Ascending aorta (tissue), 2 donors: ENCODE measurements around the gene STK10. TPM values are rescaled to one million over a fixed set of nuclear protein-coding genes. Genes with fewer than 3 reads are reported as not detected.

Experiments used
- DNase-seq, 2 donors: peaks; one replicate each; pipeline ENCODE4 v3.0.0-alpha.2; 2019; ENCODE audit warnings: low spot score in 2 of 2
- H3K27ac ChIP-seq, 2 donors: fragments of 200-600 bp; sonication (generic); one replicate each; pipeline ENCODE4 v1.5.1; 2016 to 2017; ENCODE audit warnings: mild to moderate bottlenecking in 1 of 2
- H3K27me3 ChIP-seq: fragments of 200-600 bp; sonication (generic); one replicate; pipeline ENCODE4 v1.5.1; 2017
- H3K36me3 ChIP-seq, 2 donors: fragments of 200-600 bp; sonication (generic); one replicate each; pipeline ENCODE4 v1.5.1; 2016
- H3K4me1 ChIP-seq, 2 donors: fragments of 200-600 bp; sonication (generic); one replicate each; pipeline ENCODE4 v1.5.1; 2016 to 2017; ENCODE audit warnings: mild to moderate bottlenecking in 1 of 2
- H3K4me3 ChIP-seq, 2 donors: fragments of 200-600 bp; sonication (generic); one replicate each; pipeline ENCODE4 v1.5.1; 2016 to 2017; ENCODE audit warnings: mild to moderate bottlenecking in 1 of 2
- H3K9me3 ChIP-seq, 2 donors: fragments of 200-600 bp; sonication (generic); one replicate each; pipeline ENCODE4 v1.5.1; 2016
- intact Hi-C: fragments of 100-400 bp; cut with DNase I; formaldehyde crosslinking; loops from one replicate; pipeline ENCODE4 v1.15.1; 2023
- total RNA-seq: library from RNA; depleted of rRNA; stranded (reverse); fragments of >200 nt; gene quantifications from one replicate; pipeline ENCODE4 v1.1.0, GENCODE V29; 2016
- TF ChIP-seq, protein P1 (sequence below), 3 experiments: fragments of 200-600 bp in 2 of 3; fragments of 450-650 bp in 1 of 3; sonication (generic) in 2 of 3; IDR thresholded peaks; one replicate each; pipeline ENCODE4 v1.5.1; 2016 to 2019; ENCODE audit warnings: antibody characterized with exemption in 3 of 3, mild to moderate bottlenecking in 1 of 3, moderate library complexity in 1 of 3

STK10 gene
- 18.4 TPM for total RNA-seq

DNA sequence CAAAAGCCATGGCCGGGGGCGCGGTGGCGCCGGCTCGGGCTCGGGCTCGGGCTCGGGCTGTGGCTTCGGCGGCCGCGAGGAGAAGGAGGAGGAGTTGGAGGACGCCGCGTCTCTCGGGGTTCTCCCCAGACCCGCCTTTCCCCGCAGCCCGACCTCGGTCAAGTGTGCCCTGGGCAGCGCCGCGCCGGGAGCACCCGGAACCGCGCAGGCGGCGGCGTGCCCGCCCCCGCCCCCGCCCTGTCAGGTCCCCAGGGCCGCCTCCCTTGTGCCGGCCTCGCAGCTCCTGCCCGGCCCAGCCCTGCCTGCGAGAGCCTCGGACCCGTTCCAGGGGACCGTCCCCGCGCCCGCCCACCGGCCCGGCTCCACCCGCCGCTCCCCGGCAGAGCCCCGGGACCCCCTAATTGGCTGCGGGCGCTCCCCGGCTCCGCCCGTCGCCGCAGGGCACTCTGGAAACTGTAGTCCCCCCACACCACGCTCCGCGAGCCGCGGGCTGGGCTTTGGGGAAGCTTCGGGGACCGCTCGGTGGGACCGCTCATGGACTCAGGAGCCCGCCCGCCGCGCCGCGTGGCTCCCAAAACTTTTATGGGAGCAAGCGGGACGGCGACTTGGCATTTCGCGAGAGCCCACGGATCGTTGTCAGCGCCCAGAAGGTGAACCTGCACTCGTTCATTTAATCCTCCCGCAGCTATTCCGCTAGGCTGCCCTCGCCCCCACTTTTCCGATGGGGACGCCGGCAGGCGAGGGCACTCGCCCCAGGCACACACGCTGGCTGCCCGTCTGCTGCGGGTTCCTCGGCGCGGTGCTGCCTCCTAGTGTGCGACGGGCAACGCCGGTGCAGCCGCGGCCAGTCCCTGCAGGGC, at the start of gene STK10:
STK10 (minus strand) TSS at position 192 of the 860 bp plus-strand sequence; CDS start at position 10, 182 bp downstream.
- Histone ChIP-seq H3K27me3 (no peaks in the 10 kb centered on the region), H3K9me3 (no peaks in the 10 kb centered on the region), H3K27ac (peak within 1 kb of the TSS; percentile 86 to 88), H3K4me3 (peak within 1 kb of the TSS; percentile 61 to 80), H3K4me1 (peaks cover 0 to 8% of the 10 kb centered on the region in 2 donors), H3K36me3 (no peaks in the 10 kb centered on the region)
- peak; percentile 70 to 95 for DNase-seq
- TF ChIP-seq, protein P1, sequence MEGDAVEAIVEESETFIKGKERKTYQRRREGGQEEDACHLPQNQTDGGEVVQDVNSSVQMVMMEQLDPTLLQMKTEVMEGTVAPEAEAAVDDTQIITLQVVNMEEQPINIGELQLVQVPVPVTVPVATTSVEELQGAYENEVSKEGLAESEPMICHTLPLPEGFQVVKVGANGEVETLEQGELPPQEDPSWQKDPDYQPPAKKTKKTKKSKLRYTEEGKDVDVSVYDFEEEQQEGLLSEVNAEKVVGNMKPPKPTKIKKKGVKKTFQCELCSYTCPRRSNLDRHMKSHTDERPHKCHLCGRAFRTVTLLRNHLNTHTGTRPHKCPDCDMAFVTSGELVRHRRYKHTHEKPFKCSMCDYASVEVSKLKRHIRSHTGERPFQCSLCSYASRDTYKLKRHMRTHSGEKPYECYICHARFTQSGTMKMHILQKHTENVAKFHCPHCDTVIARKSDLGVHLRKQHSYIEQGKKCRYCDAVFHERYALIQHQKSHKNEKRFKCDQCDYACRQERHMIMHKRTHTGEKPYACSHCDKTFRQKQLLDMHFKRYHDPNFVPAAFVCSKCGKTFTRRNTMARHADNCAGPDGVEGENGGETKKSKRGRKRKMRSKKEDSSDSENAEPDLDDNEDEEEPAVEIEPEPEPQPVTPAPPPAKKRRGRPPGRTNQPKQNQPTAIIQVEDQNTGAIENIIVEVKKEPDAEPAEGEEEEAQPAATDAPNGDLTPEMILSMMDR (IDR thresholded peaks at IDR 0.05) = peak; percentile 91 to 94 (median 92)
- intact Hi-C loops = loop anchor here (1.0 to 10.0 kb wide), 7 partner anchors 81 to 869 kb away; partner anchors contain the start of genes CREBRF, FBXW11, FGF18 and SH3PXD2B

DNA sequence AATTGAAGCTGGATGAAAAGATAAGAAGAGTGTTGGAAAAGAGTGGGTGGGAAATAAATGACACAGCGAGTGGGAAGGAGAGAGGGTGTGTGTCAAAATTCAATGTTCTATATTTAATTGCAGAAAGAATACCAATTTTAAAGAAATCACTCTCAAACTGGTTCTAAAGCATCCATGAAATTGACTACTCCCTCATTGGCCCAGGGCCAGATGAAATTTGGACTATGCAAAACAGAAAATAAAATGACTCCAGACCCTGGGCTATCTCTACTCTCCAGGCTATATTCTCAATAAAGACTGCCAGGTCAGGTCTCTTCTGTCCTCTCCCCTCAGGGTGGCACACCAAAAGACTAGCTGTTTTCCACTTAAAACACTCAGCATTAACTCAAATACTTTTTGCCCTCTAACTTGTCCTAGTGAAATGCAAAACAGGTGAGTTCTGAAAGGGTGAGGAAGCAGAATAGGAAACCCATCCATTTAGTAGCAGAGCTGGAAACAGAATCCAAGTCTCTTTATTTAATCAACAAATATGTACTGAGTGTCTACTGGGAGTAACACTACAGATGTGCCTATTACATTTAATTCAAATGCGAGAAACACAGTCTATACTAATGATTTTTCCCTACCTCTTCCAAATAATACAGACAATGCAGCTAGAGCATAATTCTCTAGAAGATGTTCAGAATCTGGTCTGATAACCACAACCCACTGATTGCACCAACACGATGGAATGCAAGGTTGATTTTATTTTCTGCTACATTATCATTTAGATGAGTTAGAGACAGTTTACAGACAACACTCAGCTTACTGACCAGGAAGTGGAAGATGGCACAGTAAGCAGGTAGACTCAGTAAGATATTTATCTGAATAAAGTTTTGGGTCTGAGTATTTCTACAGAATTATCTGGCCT, 48.1 kb upstream of the STK10 start:
- H3K27ac ChIP-seq = no peak overlapping the region
- TF ChIP-seq, protein P1 (IDR thresholded peaks at IDR 0.05) = no peak
- peaks cover 4 to 14% of the 10 kb centered on the region in 2 donors for H3K36me3 ChIP-seq
- intact Hi-C loops = no loop called here
- DNase-seq = no peak
- H3K9me3 ChIP-seq = no peaks in the 10 kb centered on the region
- no peak overlapping the region for H3K4me3 ChIP-seq
- H3K4me1 ChIP-seq = no peaks in the 10 kb centered on the region
- no peaks in the 10 kb centered on the region for H3K27me3 ChIP-seq

DNA sequence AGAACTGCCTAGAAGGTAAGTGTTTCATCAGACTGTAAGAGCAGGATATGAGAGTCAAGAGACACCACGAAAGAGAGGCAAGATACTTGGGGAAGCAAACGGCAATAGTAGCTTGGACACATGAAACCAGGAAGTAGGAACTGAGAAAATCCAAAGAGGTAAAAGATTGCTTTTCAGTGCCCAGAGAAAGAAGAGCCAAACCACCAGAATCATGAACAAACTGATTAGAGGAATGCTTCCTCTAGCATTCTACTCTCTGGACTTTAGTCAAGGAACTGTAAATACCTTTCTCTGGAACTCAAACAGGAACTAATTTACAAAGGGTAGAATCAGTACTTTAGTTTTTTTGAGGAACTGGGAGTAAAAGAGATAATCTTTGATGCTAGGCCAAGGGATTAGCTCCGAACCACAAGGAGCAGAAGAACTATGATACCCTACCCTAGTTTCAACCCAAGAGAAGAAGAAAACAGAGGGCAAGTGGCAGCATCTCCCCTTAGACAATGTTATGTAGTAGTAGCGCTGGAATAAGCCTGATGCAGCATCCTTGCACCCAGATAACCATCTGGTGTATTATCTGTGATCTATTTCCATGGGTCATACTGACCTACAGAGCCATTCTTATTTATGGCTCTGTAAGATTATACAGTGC, 47.2 kb upstream of the STK10 start:
- no peak overlapping the region for H3K4me3 ChIP-seq
- H3K4me1 ChIP-seq = no peaks in the 10 kb centered on the region
- TF ChIP-seq, protein P1 (IDR thresholded peaks at IDR 0.05) = no peak
- intact Hi-C loops = no loop called here
- H3K27me3 ChIP-seq = no peaks in the 10 kb centered on the region
- H3K36me3 ChIP-seq = peaks cover 4 to 14% of the 10 kb centered on the region in 2 donors
- H3K27ac ChIP-seq = no peak overlapping the region
- no peaks in the 10 kb centered on the region for H3K9me3 ChIP-seq
- DNase-seq = no peak

DNA sequence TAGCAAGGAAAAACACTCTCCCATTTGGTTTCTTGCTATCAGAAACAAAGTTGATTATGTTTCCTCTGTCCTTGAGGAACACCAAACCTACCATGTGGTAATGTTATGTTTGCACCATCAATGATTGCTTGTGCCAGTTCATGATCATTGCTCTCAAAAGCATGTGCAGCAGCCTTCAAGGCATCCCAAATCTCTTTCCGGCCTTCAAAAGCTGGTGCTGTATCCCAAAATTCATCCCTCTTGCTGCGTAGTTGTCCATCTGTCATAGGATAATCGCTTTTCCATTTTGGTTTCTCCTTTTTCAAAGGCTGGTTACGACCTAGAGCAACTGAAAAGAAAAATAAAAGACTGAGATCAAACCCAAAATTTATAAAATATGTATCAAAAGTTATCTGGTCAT, 46.0 kb upstream of the STK10 start:
- intact Hi-C loops = no loop called here
- H3K9me3 ChIP-seq = no peaks in the 10 kb centered on the region
- peaks cover 4 to 14% of the 10 kb centered on the region in 2 donors for H3K36me3 ChIP-seq
- no peaks in the 10 kb centered on the region for H3K27me3 ChIP-seq
- no peak for DNase-seq
- no peak overlapping the region for H3K4me3 ChIP-seq
- H3K4me1 ChIP-seq = no peaks in the 10 kb centered on the region
- TF ChIP-seq, protein P1 (IDR thresholded peaks at IDR 0.05) = no peak
- no peak overlapping the region for H3K27ac ChIP-seq

DNA sequence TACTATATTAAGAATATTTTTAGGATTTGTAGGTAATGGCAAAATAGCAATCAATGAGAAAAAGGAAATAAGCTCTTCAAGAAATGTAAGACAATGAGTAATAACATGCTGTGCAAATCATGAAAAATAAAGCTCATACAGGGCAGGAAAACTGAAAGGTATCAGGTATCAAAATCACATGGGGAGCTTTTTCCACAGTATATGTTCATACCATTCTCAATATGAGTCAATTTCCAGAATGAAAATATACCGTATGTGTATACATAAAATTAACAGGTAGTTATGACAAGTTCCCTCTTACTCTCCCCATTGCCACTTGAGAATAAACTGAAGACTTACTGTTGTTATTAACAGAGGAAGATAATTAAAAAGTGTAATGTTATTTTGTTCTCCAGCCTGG, 41.9 kb upstream of the STK10 start:
- Histone ChIP-seq H3K36me3 (peaks cover 4 to 18% of the 10 kb centered on the region in 2 donors), H3K9me3 (no peaks in the 10 kb centered on the region), H3K4me3 (no peak overlapping the region), H3K4me1 (no peaks in the 10 kb centered on the region), H3K27me3 (no peaks in the 10 kb centered on the region), H3K27ac (no peak overlapping the region)
- DNase-seq = no peak
- intact Hi-C loops = no loop called here
- TF ChIP-seq, protein P1 (IDR thresholded peaks at IDR 0.05) = no peak
